CD8-positive, alpha-beta memory T cell (primary cell): ENCODE measurements around the gene MYO5C. TPM values are rescaled to one million over a fixed set of nuclear protein-coding genes. Genes with fewer than 3 reads are reported as not detected.

Experiments
- CTCF ChIA-PET: fragments of 350-600 bp; sonication (Branson Sonifier 250); formaldehyde crosslinking; loops from one replicate; lab custom pipeline; 2021; ENCODE audit warnings: antibody characterized with exemption; lab: Charles Lee
- POLR2A ChIA-PET: fragments of 350-600 bp; sonication (Branson Sonifier 250); formaldehyde crosslinking; loops from one replicate; lab custom pipeline; 2021; ENCODE audit warnings: antibody characterized with exemption; lab: Charles Lee
- DNase-seq, 5 donors: peaks; one replicate each; pipeline versions ENCODE4 v3.0.0 to v3.0.0-alpha.2; 2020 to 2022; ENCODE audit warnings: mixed read lengths in 1 of 5
- H3K27ac ChIP-seq: one replicate; pipeline ENCODE4 v1.7.0; 2013; ENCODE audit warnings: low read depth, mild to moderate bottlenecking, low read length, moderate library complexity
- H3K27me3 ChIP-seq: 2 replicates; pipeline ENCODE4 v1.7.0; 2013; ENCODE audit warnings: low read length, mild to moderate bottlenecking; ENCODE audit not compliant: insufficient read depth, poor library complexity, severe bottlenecking
- H3K36me3 ChIP-seq: 2 replicates; pipeline ENCODE4 v1.7.0; 2013; ENCODE audit warnings: mild to moderate bottlenecking, low read length, moderate library complexity; ENCODE audit not compliant: insufficient read depth
- H3K4me1 ChIP-seq: 2 replicates; pipeline ENCODE4 v1.7.0; 2013; ENCODE audit warnings: mild to moderate bottlenecking, low read length, moderate library complexity; ENCODE audit not compliant: insufficient read depth
- H3K4me3 ChIP-seq: 2 replicates; pipeline ENCODE4 v1.7.0; 2013; ENCODE audit warnings: mild to moderate bottlenecking, low read length
- H3K9me3 ChIP-seq: 2 replicates; pipeline ENCODE4 v1.7.0; 2013; ENCODE audit warnings: mild to moderate bottlenecking, low read length
- H3K27ac Mint-ChIP-seq, 8 donors: one replicate each; pipeline ENCODE4 v1.8.0; 2020 to 2021; ENCODE audit warnings: mixed read lengths in 8 of 8, mild to moderate bottlenecking in 6 of 8, inconsistent platforms in 3 of 8, moderate library complexity in 3 of 8
- H3K27me3 Mint-ChIP-seq, 2 donors: one replicate each; pipeline ENCODE4 v1.8.0; 2020 to 2021; ENCODE audit warnings: mixed read lengths in 2 of 2, mild to moderate bottlenecking in 1 of 2, moderate library complexity in 1 of 2
- H3K36me3 Mint-ChIP-seq, 3 donors: one replicate each; pipeline ENCODE4 v1.8.0; 2020 to 2021; ENCODE audit warnings: mixed read lengths in 3 of 3, inconsistent platforms in 1 of 3, mild to moderate bottlenecking in 1 of 3
- H3K4me1 Mint-ChIP-seq, 3 donors: one replicate each; pipeline ENCODE4 v1.8.0; 2020 to 2021; ENCODE audit warnings: mixed read lengths in 3 of 3, inconsistent platforms in 1 of 3, mild to moderate bottlenecking in 1 of 3
- H3K4me3 Mint-ChIP-seq, 7 donors: one replicate each; pipeline ENCODE4 v1.8.0; 2020 to 2021; ENCODE audit warnings: mixed read lengths in 7 of 7, mild to moderate bottlenecking in 6 of 7, moderate library complexity in 4 of 7, inconsistent platforms in 2 of 7
- H3K9me3 Mint-ChIP-seq, 5 donors: one replicate each; pipeline ENCODE4 v1.8.0; 2020 to 2022; ENCODE audit warnings: mixed read lengths in 5 of 5, mild to moderate bottlenecking in 3 of 5, moderate library complexity in 2 of 5, inconsistent platforms in 1 of 5
- polyA plus RNA-seq: library from polyadenylated mRNA; unstranded; fragments of 300-500 nt; fragmentation: Illumina TruSeq; gene quantifications from one replicate; pipeline ENCODE4 v1.2.3, GENCODE V29; 2021
- total RNA-seq, 2 experiments: library from RNA; stranded (reverse); gene quantifications; one replicate each; pipeline ENCODE4 v1.2.3, GENCODE V29; 2021

MYO5C gene
- total and polyA plus RNA-seq, 3 experiments from 2014 or later, result 0.18 to 0.48 (median 0.33) TPM

- no peak for DNase-seq
- CTCF ChIA-PET, result no interaction called here
Observed at GRCh38 chr15:52303093-52303772, 7.6 kb upstream of the MYO5C start.

DNA sequence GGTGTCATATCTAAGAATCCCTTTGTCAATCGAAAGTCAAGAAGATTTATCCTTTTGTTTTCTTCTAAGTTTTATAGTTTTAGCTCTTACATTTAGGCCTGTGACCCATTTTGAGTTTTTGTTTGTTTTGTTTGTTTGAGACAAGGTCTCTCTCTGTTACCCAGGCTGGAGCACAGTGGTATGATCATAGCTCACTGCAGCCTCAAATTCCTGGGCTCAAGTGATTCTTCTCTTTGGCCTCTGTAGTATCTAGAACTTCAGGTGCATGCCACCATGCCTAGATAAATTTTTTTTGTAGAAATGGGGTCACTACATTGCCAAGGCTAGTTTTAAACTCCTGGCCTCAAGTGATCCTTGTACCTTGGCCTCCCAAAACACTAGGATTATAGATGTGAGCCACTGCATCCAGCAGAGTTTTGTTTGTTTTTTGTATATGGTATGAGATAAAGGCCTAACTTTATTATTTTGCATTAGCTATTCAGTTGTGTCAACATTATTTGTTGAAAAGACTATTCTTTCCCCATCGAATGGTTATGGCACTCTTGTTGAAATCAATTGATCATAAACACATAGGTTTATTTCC is 5.8 kb upstream of the MYO5C start:
- H3K4me3 Mint-ChIP-seq, result no peak overlapping the region
- ChIA-PET CTCF (no interaction called here), POLR2A (no interaction called here)
- Histone ChIP-seq H3K36me3 (no peaks in the 10 kb centered on the region), H3K4me3 (no peak overlapping the region), H3K27me3 (no peaks in the 10 kb centered on the region), H3K27ac (no peak overlapping the region), H3K4me1 (no peaks in the 10 kb centered on the region), H3K9me3 (no peaks in the 10 kb centered on the region)
- no peaks in the 10 kb centered on the region for H3K9me3 Mint-ChIP-seq
- H3K27me3 Mint-ChIP-seq, result peaks cover 0 to 7% of the 10 kb centered on the region in 2 donors
- H3K27ac Mint-ChIP-seq, result no peak overlapping the region
- H3K36me3 Mint-ChIP-seq, result peaks cover 0 to 8% (median 2%) of the 10 kb centered on the region in 3 donors
- DNase-seq, result no peak
- peaks cover 8 to 12% (median 10%) of the 10 kb centered on the region in 3 donors for H3K4me1 Mint-ChIP-seq

More at GRCh38 chr15:52303093-52303772, 7.6 kb upstream of the MYO5C start:
- H3K9me3 ChIP-seq, result no peaks in the 10 kb centered on the region
- POLR2A ChIA-PET, result no interaction called here
- H3K4me1 Mint-ChIP-seq, result peaks cover 8 to 12% (median 10%) of the 10 kb centered on the region in 3 donors
- H3K4me3 ChIP-seq, result no peak overlapping the region
- no peak overlapping the region for H3K27ac ChIP-seq
- H3K27me3 Mint-ChIP-seq, result peaks cover 0 to 4% of the 10 kb centered on the region in 2 donors
- no peaks in the 10 kb centered on the region for H3K36me3 ChIP-seq
- H3K36me3 Mint-ChIP-seq, result peaks cover 0 to 9% (median 2%) of the 10 kb centered on the region in 3 donors
- H3K4me3 Mint-ChIP-seq, result no peak overlapping the region
- H3K27me3 ChIP-seq, result no peaks in the 10 kb centered on the region
- no peaks in the 10 kb centered on the region for H3K9me3 Mint-ChIP-seq
- no peaks in the 10 kb centered on the region for H3K4me1 ChIP-seq
- peak overlapping the region in 1 of 8 donors; percentile 57 for H3K27ac Mint-ChIP-seq

DNA sequence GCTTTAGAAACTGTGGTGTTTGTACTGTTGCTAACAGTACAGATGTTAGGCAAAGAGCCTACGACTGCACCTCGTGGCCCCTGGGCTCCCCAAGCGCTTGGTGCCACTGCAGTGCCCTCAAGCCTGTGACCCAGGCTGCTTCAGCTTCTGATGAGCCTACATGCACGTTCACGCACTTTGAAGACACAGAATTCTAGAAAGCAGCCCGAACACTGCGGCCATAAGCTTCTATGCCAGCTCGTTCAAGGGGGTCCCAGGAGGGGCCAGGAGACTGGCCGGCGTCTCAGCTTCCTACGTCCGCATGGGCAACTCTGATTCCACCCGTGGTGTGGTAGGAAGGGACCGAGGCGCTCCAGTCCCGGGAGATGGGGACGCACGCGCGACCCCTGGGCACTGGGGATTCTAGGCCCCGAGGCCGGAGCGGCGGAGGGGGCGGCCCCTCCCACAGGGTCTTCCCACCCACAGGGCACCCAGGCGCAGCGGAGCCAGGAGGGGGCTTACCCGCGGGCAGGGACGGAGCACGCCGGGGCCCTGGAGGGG is 653 bp downstream of the MYO5C start:
- Mint-ChIP-seq H3K4me1 (peaks cover 2 to 7% (median 6%) of the 10 kb centered on the region in 3 donors), H3K27ac (no peak overlapping the region), H3K36me3 (no peaks in the 10 kb centered on the region), H3K27me3 (peaks cover 29 to 38% of the 10 kb centered on the region in 2 donors), H3K4me3 (peak overlapping the region in 6 of 7 donors; percentile 12 to 78 (median 38)), H3K9me3 (no peaks in the 10 kb centered on the region)
- no peaks in the 10 kb centered on the region for H3K36me3 ChIP-seq
- no peak overlapping the region for H3K27ac ChIP-seq
- CTCF ChIA-PET, result no interaction called here
- H3K9me3 ChIP-seq, result no peaks in the 10 kb centered on the region
- H3K4me1 ChIP-seq, result no peaks in the 10 kb centered on the region
- no peak overlapping the region for H3K4me3 ChIP-seq
- POLR2A ChIA-PET, result no interaction called here
- peaks cover 14% of the 10 kb centered on the region for H3K27me3 ChIP-seq
- DNase-seq, result no peak

DNA sequence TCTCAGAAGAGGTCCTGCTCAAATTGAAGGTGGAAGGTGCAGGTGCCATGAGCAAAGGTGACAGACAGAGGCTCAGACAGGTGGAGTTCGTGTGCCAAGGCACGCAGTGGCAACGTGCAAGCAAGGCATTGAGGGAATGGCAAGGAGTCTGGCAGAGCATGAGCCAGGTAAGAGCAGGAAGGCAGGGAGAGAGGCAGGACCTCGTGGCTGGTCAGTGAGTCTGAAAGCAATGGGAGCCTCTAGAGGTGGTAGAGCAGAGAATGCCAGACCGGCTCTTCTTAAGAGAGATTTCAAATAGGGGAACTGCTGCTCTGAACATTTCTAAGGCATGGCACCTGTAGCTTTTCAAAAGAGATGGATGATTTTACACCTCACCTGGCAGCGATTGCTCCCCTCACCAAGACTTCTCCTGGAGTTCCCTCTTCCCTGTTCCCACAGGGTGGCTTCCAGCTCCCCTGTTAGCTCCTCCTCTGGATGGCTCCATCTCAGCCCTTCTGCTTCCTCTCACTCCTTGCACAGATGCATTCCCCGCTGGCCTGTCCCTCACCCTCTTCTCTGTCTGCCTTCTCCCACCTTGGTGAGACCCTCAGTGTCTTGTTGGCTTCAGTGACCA is 2.7 kb downstream of the MYO5C start:
- H3K27ac Mint-ChIP-seq, result no peak overlapping the region
- Histone ChIP-seq H3K4me3 (no peak overlapping the region), H3K27ac (no peak overlapping the region), H3K4me1 (no peaks in the 10 kb centered on the region), H3K36me3 (no peaks in the 10 kb centered on the region), H3K9me3 (no peaks in the 10 kb centered on the region), H3K27me3 (peaks cover 14% of the 10 kb centered on the region)
- H3K9me3 Mint-ChIP-seq, result no peaks in the 10 kb centered on the region
- H3K36me3 Mint-ChIP-seq, result no peaks in the 10 kb centered on the region
- H3K4me1 Mint-ChIP-seq, result peaks cover 2 to 7% (median 6%) of the 10 kb centered on the region in 3 donors
- POLR2A ChIA-PET, result no interaction called here
- CTCF ChIA-PET, result no interaction called here
- peaks cover 29 to 35% of the 10 kb centered on the region in 2 donors for H3K27me3 Mint-ChIP-seq
- peak overlapping the region in 1 of 7 donors; percentile 18 for H3K4me3 Mint-ChIP-seq
- DNase-seq, result no peak

- Mint-ChIP-seq H3K4me3 (no peak overlapping the region), H3K36me3 (peaks cover 0 to 4% (median 0%) of the 10 kb centered on the region in 3 donors), H3K27ac (peak overlapping the region in 1 of 8 donors; percentile 4), H3K27me3 (peaks cover 29% of the 10 kb centered on the region in 2 donors), H3K4me1 (peaks cover 2 to 7% (median 6%) of the 10 kb centered on the region in 3 donors), H3K9me3 (no peaks in the 10 kb centered on the region)
- Histone ChIP-seq H3K9me3 (no peaks in the 10 kb centered on the region), H3K4me1 (no peaks in the 10 kb centered on the region), H3K27me3 (peaks cover 14% of the 10 kb centered on the region), H3K4me3 (no peak overlapping the region), H3K27ac (no peak overlapping the region), H3K36me3 (no peaks in the 10 kb centered on the region)
- ChIA-PET POLR2A (no interaction called here), CTCF (interaction anchor here (0.7 kb wide), 1 partner anchor 35 kb away, joined by 3 read pairs; no protein-coding TSS in a partner anchor)
- no peak for DNase-seq
Observed at GRCh38 chr15:52291204-52291603, 4.4 kb downstream of the MYO5C start.

- Mint-ChIP-seq H3K4me1 (peaks cover 2 to 7% (median 6%) of the 10 kb centered on the region in 3 donors), H3K27ac (no peak overlapping the region), H3K4me3 (no peak overlapping the region), H3K36me3 (peaks cover 0 to 4% (median 0%) of the 10 kb centered on the region in 3 donors), H3K27me3 (peaks cover 28 to 29% of the 10 kb centered on the region in 2 donors), H3K9me3 (no peaks in the 10 kb centered on the region)
- Histone ChIP-seq H3K27me3 (peaks cover 14% of the 10 kb centered on the region), H3K4me1 (no peaks in the 10 kb centered on the region), H3K9me3 (no peaks in the 10 kb centered on the region), H3K36me3 (no peaks in the 10 kb centered on the region), H3K4me3 (no peak overlapping the region), H3K27ac (no peak overlapping the region)
- DNase-seq, result no peak
- CTCF ChIA-PET, result interaction anchor here (0.7 kb wide), 1 partner anchor 34 kb away, joined by 3 read pairs; no protein-coding TSS in a partner anchor
- POLR2A ChIA-PET, result no interaction called here
Observed at GRCh38 chr15:52290800-52291199, 4.8 kb downstream of the MYO5C start.

- H3K4me1 ChIP-seq, result no peaks in the 10 kb centered on the region
- POLR2A ChIA-PET, result no interaction called here
- CTCF ChIA-PET, result no interaction called here
Observed at GRCh38 chr15:52290329-52290728, 5.3 kb downstream of the MYO5C start.

More at GRCh38 chr15:52290329-52290728, 5.3 kb downstream of the MYO5C start:
- H3K27ac ChIP-seq, result no peak overlapping the region
- Mint-ChIP-seq H3K36me3 (peaks cover 0 to 4% (median 0%) of the 10 kb centered on the region in 3 donors), H3K4me3 (no peak overlapping the region), H3K27ac (no peak overlapping the region), H3K27me3 (peaks cover 28 to 29% of the 10 kb centered on the region in 2 donors), H3K4me1 (peaks cover 2 to 7% (median 6%) of the 10 kb centered on the region in 3 donors), H3K9me3 (no peaks in the 10 kb centered on the region)
- H3K9me3 ChIP-seq, result no peaks in the 10 kb centered on the region
- peaks cover 14% of the 10 kb centered on the region for H3K27me3 ChIP-seq
- no peak for DNase-seq
- H3K36me3 ChIP-seq, result no peaks in the 10 kb centered on the region
- H3K4me3 ChIP-seq, result no peak overlapping the region
